Endometrium (tissue), 2 donors: Measurements from ENCODE around the gene MAML3.
"Not testable (repeated sequence)": the region's sequence is repeated elsewhere in the genome, so short reads cannot be mapped to it uniquely, and the experiment has no call there.

Experiments used
- FAIRE-seq: peaks from 2 replicates; lab custom pipeline; 2012; peaks lifted over from hg19 to GRCh38; lab: Jason Lieb, UNC
- donor health status: control.
- donor health status: control.

Gene MAML3

DNA sequence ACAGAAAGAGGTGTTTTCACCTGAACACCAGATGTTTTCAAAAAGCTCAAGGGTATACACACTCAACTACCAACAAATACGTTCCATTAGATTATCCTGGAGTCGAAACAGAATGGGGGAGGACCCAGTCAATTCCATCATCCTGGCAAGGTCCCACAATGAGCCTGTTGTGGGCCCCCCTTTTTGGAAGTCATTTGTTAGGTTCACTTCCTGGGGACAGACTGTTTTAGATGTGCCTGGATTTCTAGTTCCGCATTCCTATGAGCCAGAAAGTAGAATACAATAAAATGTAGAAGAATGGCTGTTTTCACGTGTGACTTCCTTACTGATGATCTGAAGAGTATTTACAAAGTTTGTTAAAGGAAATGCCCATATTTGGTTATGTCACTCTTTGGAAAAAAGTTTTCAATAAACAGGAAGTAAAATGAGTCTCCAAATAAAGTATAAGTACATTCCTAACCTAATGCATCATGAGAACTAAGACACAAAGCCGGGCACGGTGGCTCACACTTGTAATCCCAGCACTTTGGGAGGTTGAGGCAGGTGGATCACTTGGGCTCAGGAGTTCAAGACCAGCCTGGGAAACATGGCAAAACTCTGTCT lies 192.5 kb downstream of the MAML3 start:
- no peak for FAIRE-seq

DNA sequence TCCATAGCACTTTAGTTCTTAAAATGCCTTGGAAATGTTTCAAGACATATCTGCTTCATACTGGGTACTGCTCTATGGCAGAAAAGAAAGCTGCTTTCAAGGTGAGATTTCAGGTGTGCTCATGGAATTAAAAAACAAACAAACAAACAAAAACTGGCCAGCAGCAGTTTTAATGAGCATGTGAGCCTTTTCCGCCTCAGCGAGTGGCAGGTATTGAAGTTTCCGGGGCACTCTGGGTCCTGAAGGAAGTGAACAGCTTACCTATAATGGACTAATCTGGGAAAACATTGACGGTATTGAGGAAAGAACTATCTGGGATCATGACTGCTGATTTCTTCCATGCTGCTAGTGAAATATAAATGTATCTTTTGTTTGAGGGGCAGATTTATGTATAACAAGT lies 194.6 kb downstream of the MAML3 start:
- FAIRE-seq: no peak

DNA sequence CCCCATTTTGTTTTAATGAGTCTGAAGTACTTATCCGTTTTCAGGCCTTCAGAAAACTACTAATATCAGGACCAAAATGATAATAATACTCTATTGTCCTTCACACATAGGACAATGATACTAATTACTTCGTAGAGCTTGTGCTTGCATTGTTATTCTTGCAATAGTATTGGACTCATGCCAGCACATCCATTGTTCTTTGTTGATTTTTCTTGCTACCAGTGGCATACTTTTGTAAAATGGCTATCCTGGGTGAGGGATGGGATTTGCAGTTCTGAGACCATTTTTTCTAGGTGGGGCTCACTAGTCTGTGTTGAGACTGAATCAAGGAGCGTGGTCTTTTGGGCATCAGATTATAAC lies 195.3 kb downstream of the MAML3 start:
- FAIRE-seq: no peak

DNA sequence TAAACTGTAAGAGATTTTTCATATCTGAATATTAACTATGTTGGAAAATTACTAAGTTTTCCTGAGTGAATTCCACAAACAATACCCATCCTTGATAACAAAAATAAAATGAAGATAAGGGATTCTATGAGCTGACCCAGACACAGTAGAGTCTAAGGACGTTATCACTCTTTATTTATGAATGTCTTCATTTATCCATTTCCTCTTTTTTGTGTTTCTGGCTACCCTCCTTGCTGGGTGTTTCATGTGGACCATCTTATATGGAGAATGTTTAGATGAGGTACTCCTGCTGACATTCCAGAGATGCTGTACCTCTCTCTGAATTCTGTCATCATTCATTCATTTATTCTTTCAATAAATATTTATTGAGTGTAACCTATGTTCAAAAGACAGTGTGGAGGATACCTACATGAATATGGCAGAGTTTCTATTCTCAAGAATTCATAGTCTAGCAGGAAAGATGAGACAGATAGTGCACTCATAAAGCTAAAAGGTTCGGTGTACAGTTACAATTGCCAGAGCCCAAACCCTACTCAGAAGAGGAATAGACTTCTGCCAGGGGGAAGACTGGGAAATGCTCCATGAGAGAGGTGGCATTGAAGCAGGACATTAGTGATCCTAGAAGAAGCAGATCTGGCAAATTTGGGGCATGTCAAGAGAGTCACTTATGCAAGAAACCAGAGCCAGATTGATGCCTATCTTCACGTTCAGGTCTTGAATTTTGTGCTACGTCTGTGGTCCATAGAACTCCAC lies 195.8 kb downstream of the MAML3 start:
- FAIRE-seq: no peak

DNA sequence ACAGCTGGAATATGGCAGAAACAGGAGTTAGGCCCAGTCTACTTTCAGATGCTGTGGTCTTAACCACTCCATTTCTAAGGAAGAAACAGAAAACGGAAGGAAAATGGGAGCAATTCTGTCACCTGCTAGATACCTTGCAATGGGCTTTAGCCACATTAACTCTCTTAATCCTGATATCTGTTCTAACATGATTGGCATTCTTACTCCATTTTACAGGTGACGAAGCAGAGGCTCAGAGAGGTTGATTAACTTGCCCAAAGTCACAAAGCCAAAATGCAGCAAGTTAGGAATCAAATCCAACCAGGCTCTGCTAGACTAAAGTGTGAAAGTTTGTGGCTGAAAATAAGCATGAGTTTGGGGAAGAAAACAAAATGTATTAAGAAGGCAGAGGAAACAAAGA lies 196.9 kb downstream of the MAML3 start:
- no peak for FAIRE-seq

DNA sequence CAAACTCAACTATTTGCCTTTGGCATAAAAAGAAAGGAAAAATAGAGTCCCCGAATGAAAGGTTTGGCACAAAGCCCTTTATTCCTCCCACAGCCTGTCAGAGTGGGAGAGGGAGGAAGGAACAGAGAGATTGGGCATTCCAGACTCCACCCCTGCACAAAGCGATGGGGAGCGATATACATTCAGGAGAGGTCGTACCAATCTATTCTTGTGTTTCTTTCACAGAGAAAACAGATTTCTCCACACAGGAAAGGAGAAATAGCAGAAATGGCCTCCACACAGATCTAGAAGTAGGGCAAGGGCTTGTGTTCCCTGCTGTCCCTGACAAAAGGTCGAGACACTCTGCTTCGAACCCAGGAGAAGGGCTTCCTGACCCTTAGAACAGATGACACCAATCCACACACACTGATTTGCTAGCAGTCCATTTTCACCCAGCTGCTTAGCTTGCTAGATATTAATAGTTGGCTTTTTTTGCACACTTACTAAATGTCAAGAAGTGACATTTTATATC lies 197.4 kb downstream of the MAML3 start:
- FAIRE-seq: peak; percentile 58

DNA sequence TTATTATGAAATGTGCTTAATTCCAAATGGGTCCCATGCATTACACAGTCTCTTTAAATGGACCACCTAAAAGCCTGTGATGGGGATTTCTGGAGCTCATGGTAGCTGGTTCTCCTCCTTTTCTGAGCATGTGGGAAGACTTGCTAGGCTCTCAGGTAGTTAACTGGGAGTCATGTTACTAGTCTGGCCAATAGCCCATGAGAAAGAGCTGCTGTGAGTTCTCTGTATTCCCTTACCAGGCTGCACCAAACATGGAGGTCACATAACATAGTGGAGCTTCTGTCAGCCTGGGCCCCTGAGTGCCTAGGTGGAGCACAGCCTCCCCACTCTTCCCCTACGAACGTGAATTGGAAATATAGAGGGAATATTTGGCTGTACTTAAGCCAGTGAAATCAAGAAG lies 198.4 kb downstream of the MAML3 start:
- FAIRE-seq: no peak

DNA sequence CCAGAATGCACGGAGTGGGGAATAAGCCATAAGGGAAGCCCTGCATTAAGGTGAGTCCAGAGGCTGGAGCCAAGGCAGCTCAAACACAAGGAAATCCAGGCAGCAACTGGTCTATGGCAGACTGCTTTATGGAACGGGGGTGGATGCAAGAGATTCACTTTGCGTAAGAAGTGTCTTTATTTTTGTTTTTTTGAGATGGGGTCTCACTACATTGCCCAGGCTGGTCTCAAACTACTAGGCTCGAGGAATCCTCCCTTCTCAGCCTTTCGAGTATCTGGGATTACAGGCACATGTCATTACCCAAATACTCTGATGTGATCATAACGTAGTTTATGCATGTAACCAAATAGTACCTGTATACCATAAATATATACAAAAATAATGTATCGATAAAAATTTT lies 199.5 kb downstream of the MAML3 start:
- FAIRE-seq: no peak

DNA sequence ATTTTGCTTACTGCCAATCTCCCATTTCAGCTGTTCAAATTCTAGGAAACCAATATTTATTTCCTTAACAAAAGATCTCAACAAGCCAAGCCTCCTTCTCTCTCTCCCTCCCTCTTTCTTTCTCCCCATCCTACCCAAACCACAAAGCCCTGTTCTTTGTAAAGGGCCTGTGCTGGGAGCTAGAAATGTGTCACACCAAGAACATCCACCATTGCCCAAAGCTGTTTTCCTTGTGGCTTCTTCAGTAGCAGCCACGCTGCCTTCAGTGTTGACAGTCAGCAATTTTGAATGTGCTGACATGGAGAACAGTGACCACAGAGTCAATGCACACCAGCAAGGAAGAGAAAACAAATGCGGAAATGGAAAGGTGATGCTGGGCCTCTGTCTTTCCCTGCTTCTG lies 203.0 kb downstream of the MAML3 start:
- FAIRE-seq: no peak

DNA sequence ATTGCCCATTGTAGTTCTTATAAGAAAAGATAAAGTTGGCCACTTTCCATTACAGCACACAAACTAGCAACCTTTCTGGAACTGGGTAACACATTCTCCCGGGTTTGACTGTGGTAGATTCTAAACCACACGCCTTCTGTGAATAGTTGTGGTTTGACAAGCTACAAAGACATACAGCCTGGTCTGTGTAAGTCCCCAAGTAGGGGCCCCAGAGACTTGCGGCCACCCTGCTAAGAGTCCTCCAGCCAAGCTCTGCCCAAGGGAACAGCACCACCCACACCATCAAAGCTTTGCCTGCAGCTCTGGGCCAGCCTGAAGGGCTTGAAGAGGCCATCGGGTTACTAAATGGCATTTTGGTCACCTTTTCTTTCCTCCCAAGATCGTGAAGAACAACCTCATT lies 203.4 kb downstream of the MAML3 start:
- no peak for FAIRE-seq

DNA sequence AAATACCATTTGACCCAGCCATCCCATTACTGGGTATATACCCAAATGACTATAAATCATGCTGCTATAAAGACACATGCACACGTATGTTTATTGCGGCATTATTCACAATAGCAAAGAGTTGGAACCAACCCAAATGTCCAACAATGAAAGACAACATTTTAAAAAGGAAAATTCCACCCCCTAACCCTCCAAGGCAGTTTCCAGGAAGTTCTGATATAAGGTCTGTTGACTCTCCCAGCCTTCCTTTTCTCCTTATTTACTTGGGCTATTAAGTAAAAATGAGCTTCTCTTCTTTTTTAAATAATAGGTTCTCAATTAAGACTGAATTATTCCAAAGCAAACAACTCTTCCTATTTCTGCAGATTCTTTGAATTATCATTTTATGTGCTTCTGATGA lies 209.1 kb downstream of the MAML3 start:
- FAIRE-seq: not testable (repeated sequence)

DNA sequence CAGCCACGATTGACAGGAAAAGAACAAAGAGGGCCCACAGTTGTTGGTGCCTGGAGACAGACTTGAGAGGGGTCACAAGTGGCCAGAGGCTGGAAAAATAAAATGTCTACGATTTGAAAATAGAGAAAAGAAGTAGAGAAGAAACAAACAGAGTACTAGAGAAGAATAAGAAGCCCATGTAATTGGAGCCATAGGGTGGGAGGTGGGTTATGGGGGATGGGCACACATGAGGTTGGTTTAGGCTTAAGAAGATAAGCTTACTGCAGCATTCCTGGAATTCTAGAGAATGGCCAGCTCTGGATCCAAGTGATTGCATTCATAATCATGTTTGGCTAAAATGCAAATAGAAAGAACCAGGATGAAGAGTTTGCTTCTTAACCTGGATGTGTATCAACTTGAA lies 210.7 kb downstream of the MAML3 start:
- no peak for FAIRE-seq

DNA sequence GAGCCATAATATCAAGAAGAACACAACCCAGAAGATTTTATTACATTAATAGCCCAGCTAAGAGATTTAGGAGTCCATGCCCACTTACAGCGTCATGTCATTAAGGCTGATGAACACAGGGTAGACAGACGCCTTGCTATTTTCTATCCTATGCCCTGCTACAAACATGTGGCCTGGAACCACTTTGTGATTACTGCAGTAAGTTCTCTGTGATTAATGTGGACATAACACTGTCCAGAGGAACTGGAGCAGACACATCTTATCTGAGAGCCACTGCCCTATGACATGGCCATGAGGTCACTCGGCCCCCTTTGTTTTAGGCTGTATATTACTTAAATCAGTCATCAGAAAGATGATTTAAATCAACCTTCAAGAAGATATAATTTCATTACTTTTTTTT lies 211.7 kb downstream of the MAML3 start:
- FAIRE-seq: no peak

DNA sequence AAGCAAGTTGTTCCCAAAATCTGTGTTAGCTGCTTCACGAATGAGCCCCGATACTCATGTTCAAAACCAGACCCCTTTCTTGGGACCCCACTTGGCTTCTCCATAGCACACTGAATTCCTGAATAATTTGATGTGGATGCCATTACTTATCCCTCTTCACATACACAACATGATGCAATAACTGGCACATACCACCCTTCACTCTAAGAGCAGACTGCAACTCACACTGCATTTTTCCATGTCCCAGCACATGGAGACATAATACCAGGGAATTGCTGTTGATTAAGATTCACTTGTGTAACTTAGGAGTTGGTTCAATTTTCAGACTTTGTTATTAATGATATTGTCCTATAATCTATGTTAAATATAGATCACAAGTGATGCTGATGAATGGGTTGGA lies 213.4 kb downstream of the MAML3 start:
- no peak for FAIRE-seq

DNA sequence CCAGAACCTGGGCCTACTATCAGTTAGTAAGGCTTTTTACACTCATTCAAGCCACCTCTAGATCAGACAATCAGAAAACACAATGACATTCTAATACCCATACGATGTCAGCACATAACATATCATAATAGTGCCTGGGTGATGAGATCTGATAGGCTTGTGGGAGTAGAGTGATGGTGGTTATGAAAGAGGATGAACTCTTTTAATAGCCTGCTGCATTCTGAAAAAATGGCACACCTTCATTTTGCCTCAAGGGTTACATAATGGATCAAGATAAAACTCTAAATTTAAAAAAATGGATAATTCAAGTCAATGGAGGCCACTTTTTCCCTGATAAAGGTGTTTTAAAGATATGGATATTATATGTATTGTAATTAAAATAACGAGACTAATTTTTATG lies 215.6 kb downstream of the MAML3 start:
- no peak for FAIRE-seq

DNA sequence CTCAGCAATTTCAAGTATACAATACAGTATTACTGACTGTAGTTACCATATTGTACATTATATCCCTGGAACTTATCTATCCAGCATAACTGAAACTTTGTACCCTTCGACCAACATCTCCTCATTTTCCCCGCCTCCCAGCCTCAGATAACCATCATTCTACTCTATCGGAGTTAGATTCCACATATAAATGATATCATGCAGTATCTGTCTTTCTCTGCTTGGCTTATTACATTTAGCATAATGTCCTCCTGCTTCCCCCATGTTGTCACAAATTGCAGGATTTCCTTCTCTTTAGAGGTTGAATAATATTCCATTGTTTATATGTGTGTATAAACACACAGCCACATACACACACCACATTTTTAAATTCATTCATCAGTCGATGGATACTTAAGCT lies 218.1 kb downstream of the MAML3 start:
- no peak for FAIRE-seq

DNA sequence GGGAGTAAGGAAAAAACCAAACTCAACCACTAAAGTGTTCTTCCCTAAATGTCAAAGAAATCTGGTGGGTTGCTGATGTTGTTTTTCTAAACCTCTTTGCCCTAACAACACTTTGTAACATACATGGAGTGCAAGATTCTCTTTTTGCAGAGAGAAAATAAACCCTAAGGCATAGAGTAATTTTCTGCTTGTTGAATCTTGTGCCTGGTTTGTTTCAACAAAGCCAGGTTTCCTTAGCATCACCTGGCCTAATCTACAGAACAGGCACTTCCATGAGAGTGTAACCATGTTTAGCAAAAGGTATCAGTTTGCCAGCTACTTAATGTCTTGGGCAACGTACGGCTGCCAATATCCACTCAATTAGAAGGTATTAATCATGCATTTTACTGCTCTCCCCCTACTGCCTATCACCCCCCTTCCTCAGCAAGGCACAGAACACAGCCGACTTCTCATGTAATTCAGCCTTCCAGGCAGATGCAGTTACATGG lies 219.2 kb downstream of the MAML3 start:
- no peak for FAIRE-seq

DNA sequence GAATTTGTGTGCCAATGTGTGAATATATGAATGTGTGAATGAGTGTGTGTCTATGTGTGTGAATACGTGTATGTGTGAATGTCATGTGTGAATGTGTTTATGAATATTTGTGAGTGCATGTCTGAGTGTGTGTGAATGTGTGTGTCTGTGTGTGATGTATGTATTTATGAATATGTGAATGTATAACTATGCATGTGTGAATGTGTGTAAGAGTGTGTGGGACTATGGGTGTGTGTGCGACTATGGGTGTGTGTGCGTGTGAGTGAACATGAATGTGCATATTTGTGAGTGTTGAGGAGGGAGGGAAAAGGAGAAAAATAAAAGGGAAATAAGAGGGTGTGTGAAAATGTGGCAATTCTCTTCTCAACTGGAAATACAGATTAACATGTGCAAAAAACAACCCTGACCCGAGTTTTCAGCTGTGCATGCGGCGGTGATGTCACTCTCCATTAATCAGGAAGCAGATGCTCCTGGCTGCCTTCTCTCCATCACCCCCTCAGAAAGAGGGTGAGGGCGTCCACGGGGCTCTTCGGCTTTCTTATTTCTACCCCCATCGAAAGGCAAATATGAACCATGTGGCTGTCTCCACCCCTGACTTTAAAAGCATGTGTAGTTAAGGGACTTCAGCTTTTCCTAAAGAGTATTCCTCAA lies 219.8 kb downstream of the MAML3 start:
- FAIRE-seq: no peak

DNA sequence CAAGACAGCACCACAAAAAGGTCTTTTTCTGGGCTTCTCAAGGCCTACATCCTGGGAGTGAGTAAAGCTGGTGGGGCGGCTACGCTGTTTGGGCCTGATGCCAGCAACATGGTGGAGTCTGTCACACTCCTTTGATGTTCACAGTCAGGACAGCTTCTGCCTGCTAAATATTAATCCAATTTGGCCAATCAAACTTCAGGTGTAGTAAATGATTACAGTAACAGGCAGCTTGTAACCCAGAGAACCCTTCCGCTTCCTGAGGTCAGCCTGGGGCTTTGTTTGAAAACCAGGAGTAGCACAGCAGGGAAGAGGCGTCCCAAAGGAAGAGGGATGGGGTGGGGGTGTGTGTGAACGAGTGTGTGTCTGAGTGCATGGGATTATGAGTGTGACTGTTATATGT lies 220.4 kb downstream of the MAML3 start:
- FAIRE-seq: no peak

DNA sequence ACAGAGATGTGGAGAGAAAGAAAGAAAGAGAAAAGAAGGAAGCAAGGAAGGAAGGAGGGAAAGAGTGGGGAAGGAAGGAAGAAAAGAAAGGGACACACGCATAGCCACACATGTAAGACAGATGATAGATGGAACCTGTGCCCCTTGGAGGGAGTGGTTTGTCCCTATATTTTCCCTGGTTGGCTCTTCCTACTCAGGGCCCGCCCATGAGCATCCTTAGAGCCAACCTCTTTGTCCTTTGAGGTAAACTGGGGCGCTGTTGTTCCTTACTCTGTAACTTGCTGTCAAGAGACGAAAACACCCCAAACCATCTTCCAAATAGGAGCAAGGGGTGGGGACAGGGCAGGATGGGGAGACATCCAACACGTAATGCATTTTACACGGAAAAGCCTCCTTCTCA lies 220.9 kb downstream of the MAML3 start:
- FAIRE-seq: no peak

DNA sequence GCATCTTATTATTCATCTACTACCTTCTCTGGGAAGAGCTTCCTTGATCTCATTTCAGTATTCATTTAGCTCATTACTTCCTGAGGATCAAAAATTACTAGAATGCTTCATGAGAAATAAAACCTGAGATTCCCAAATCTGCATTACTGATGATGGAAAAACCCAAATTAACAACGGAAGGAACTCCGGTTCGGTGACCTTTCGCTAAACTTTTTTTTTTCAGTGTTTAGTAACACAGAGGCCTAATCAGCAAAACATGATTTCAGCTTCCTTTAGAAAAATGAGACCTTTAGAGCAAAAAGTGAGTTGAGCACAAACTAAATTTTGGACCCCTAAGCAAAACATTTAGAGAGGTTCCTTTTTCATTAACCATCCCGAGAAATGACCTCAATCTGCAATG lies 229.2 kb downstream of the MAML3 start:
- FAIRE-seq: no peak

DNA sequence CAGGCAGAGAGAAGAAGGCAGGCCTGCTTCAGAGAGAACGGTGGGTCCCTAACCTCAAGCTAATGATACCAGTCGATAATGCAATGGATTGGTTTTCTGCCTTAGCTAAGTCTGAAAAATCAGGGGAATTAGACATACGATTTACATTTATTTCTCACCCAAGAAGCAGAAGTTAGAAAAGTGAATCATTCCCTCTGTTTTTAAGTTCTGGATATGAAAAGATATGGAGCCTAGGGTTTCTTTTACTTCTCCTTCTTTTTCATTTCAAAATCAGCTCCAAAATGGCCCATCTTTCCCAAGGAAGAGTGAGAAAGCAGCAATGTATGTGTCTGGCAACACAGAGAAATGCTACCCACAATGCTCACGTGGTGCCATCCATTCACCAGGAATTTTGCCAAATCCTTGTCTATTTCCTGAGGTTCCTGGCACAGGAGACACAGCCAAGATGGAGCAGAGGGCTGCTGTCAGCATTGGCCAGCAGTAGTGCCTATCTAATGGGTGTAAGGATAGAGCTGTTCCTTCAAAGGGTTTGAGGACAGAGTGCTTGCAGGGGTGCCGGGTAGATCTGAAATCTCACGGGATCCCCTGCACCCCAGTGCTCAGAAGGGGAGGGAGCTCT lies 231.5 kb downstream of the MAML3 start:
- FAIRE-seq: no peak
